ENCODE measurements around the gene ZNF507.

The ZNF507 gene

GRCh38 chr19:32318884-32319520 lies 26.4 kb upstream of the ZNF507 start:
- H3K36me3 ChIP-seq (ENCODE audit: control insufficient read depth, insufficient read depth, low read length): no peaks in the 10 kb centered on the region
- H3K9ac ChIP-seq (ENCODE audit: low read length): no peak overlapping the region
- no peak overlapping the region for H3K4me3 ChIP-seq (ENCODE audit: low read length)
- no peaks in the 10 kb centered on the region for H3K4me1 ChIP-seq (ENCODE audit: control insufficient read depth, insufficient read depth, low read length)
- peaks cover 3% of the 10 kb centered on the region for H3K27me3 ChIP-seq (ENCODE audit: control insufficient read depth, insufficient read depth, low read length)
- H3K9me3 ChIP-seq (ENCODE audit: control insufficient read depth, low read length): no peaks in the 10 kb centered on the region

GRCh38 chr19:32322541-32322940 lies 22.9 kb upstream of the ZNF507 start:
- no peaks in the 10 kb centered on the region for H3K9me3 ChIP-seq (ENCODE audit: control insufficient read depth, low read length)
- H3K27me3 ChIP-seq (ENCODE audit: control insufficient read depth, insufficient read depth, low read length): peaks cover 3% of the 10 kb centered on the region
- no peaks in the 10 kb centered on the region for H3K36me3 ChIP-seq (ENCODE audit: control insufficient read depth, insufficient read depth, low read length)
- H3K4me3 ChIP-seq (ENCODE audit: low read length): no peak overlapping the region
- H3K4me1 ChIP-seq (ENCODE audit: control insufficient read depth, insufficient read depth, low read length): no peaks in the 10 kb centered on the region
- no peak overlapping the region for H3K9ac ChIP-seq (ENCODE audit: low read length)

- H3K36me3 ChIP-seq (ENCODE audit: control insufficient read depth, insufficient read depth, low read length): no peaks in the 10 kb centered on the region
- H3K27me3 ChIP-seq (ENCODE audit: control insufficient read depth, insufficient read depth, low read length): peaks cover 3% of the 10 kb centered on the region
- no peaks in the 10 kb centered on the region for H3K4me1 ChIP-seq (ENCODE audit: control insufficient read depth, insufficient read depth, low read length)
- H3K4me3 ChIP-seq (ENCODE audit: low read length): no peak overlapping the region
- no peak overlapping the region for H3K9ac ChIP-seq (ENCODE audit: low read length)
- no peaks in the 10 kb centered on the region for H3K9me3 ChIP-seq (ENCODE audit: control insufficient read depth, low read length)
Measured at GRCh38 chr19:32324631-32325285, 20.7 kb upstream of the ZNF507 start.

- H3K27me3 ChIP-seq (ENCODE audit: control insufficient read depth, insufficient read depth, low read length): peaks cover 4% of the 10 kb centered on the region
- no peaks in the 10 kb centered on the region for H3K36me3 ChIP-seq (ENCODE audit: control insufficient read depth, insufficient read depth, low read length)
- H3K4me1 ChIP-seq (ENCODE audit: control insufficient read depth, insufficient read depth, low read length): no peaks in the 10 kb centered on the region
- H3K9me3 ChIP-seq (ENCODE audit: control insufficient read depth, low read length): no peaks in the 10 kb centered on the region
- no peak overlapping the region for H3K4me3 ChIP-seq (ENCODE audit: low read length)
- no peak overlapping the region for H3K9ac ChIP-seq (ENCODE audit: low read length)
Measured at GRCh38 chr19:32330213-32330857, 15.1 kb upstream of the ZNF507 start.

- Histone ChIP-seq H3K4me1 (ENCODE audit: control insufficient read depth, insufficient read depth, low read length) (no peaks in the 10 kb centered on the region), H3K4me3 (ENCODE audit: low read length) (no peak overlapping the region), H3K9ac (ENCODE audit: low read length) (no peak overlapping the region), H3K36me3 (ENCODE audit: control insufficient read depth, insufficient read depth, low read length) (no peaks in the 10 kb centered on the region), H3K9me3 (ENCODE audit: control insufficient read depth, low read length) (no peaks in the 10 kb centered on the region), H3K27me3 (ENCODE audit: control insufficient read depth, insufficient read depth, low read length) (peaks cover 4% of the 10 kb centered on the region)
Measured at GRCh38 chr19:32333227-32333626, 12.2 kb upstream of the ZNF507 start.

- Histone ChIP-seq H3K9me3 (ENCODE audit: control insufficient read depth, low read length) (no peaks in the 10 kb centered on the region), H3K9ac (ENCODE audit: low read length) (no peak overlapping the region), H3K36me3 (ENCODE audit: control insufficient read depth, insufficient read depth, low read length) (no peaks in the 10 kb centered on the region), H3K27me3 (ENCODE audit: control insufficient read depth, insufficient read depth, low read length) (peaks cover 4% of the 10 kb centered on the region), H3K4me3 (ENCODE audit: low read length) (no peak overlapping the region), H3K4me1 (ENCODE audit: control insufficient read depth, insufficient read depth, low read length) (no peaks in the 10 kb centered on the region)
Measured at GRCh38 chr19:32336259-32337083, 8.9 kb upstream of the ZNF507 start.

- Histone ChIP-seq H3K4me1 (ENCODE audit: control insufficient read depth, insufficient read depth, low read length) (no peaks in the 10 kb centered on the region), H3K9ac (ENCODE audit: low read length) (no peak overlapping the region), H3K27me3 (ENCODE audit: control insufficient read depth, insufficient read depth, low read length) (no peaks in the 10 kb centered on the region), H3K36me3 (ENCODE audit: control insufficient read depth, insufficient read depth, low read length) (no peaks in the 10 kb centered on the region), H3K9me3 (ENCODE audit: control insufficient read depth, low read length) (no peaks in the 10 kb centered on the region), H3K4me3 (ENCODE audit: low read length) (no peak overlapping the region)
Measured at GRCh38 chr19:32337084-32337808, 8.2 kb upstream of the ZNF507 start.

GRCh38 chr19:32339423-32339822 lies 6.0 kb upstream of the ZNF507 start:
- H3K36me3 ChIP-seq (ENCODE audit: control insufficient read depth, insufficient read depth, low read length): no peaks in the 10 kb centered on the region
- no peak overlapping the region for H3K4me3 ChIP-seq (ENCODE audit: low read length)
- H3K9ac ChIP-seq (ENCODE audit: low read length): no peak overlapping the region
- no peaks in the 10 kb centered on the region for H3K4me1 ChIP-seq (ENCODE audit: control insufficient read depth, insufficient read depth, low read length)
- H3K9me3 ChIP-seq (ENCODE audit: control insufficient read depth, low read length): no peaks in the 10 kb centered on the region
- H3K27me3 ChIP-seq (ENCODE audit: control insufficient read depth, insufficient read depth, low read length): no peaks in the 10 kb centered on the region

- Histone ChIP-seq H3K27me3 (ENCODE audit: control insufficient read depth, insufficient read depth, low read length) (no peaks in the 10 kb centered on the region), H3K4me3 (ENCODE audit: low read length) (no peak overlapping the region)
Measured at GRCh38 chr19:32339988-32340874, 5.2 kb upstream of the ZNF507 start.

GRCh38 chr19:32342695-32343094 lies 2.7 kb upstream of the ZNF507 start:
- Histone ChIP-seq H3K9ac (ENCODE audit: low read length) (no peak overlapping the region), H3K27me3 (ENCODE audit: control insufficient read depth, insufficient read depth, low read length) (no peaks in the 10 kb centered on the region), H3K36me3 (ENCODE audit: control insufficient read depth, insufficient read depth, low read length) (no peaks in the 10 kb centered on the region), H3K4me1 (ENCODE audit: control insufficient read depth, insufficient read depth, low read length) (no peaks in the 10 kb centered on the region), H3K4me3 (ENCODE audit: low read length) (no peak overlapping the region), H3K9me3 (ENCODE audit: control insufficient read depth, low read length) (no peaks in the 10 kb centered on the region)

More at GRCh38 chr19:32339988-32340874, 5.2 kb upstream of the ZNF507 start:
- Histone ChIP-seq H3K36me3 (ENCODE audit: control insufficient read depth, insufficient read depth, low read length) (no peaks in the 10 kb centered on the region), H3K9ac (ENCODE audit: low read length) (no peak overlapping the region), H3K9me3 (ENCODE audit: control insufficient read depth, low read length) (no peaks in the 10 kb centered on the region), H3K4me1 (ENCODE audit: control insufficient read depth, insufficient read depth, low read length) (no peaks in the 10 kb centered on the region)

All from mucosa of stomach (tissue), 1 donor.